ENCODE data around the gene POLR2I.

DNA sequence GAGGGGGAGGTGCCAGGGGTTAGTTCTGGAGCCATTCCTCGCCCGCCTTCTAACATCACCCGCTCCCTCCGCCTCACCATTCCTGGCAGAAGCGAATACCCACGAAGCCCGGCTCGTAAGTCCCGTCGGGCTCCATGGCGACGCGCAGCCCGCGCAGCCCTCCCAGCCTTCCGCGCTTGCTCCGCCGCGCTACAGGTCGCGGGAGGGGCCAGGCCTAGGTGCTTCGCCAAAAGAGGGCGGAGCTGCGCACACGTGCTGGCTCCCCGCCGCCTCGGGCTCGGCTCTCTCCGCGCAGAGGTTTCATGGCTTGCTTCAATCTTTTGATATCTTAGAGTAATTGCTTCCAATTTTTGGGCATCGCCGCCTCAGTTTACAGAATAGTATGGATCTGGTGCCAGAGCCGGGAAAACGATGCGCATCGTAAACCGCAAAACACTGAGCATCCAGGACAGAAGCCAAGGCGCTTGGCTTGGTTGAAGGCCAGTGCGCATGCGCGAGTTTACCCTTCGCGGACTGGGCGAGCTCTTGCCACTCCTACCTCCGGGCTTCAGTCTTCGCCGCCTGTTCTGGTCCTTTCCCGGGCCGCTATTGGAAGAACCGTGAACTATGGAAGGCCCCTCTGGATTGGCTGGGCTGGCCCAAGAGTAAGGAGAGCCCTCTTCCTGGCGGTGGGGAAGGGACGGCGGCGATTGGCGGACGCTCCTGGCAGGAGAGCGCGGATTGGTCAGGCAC lies at the start of gene POLR2I:
- TF ChIP-seq, protein P1, sequence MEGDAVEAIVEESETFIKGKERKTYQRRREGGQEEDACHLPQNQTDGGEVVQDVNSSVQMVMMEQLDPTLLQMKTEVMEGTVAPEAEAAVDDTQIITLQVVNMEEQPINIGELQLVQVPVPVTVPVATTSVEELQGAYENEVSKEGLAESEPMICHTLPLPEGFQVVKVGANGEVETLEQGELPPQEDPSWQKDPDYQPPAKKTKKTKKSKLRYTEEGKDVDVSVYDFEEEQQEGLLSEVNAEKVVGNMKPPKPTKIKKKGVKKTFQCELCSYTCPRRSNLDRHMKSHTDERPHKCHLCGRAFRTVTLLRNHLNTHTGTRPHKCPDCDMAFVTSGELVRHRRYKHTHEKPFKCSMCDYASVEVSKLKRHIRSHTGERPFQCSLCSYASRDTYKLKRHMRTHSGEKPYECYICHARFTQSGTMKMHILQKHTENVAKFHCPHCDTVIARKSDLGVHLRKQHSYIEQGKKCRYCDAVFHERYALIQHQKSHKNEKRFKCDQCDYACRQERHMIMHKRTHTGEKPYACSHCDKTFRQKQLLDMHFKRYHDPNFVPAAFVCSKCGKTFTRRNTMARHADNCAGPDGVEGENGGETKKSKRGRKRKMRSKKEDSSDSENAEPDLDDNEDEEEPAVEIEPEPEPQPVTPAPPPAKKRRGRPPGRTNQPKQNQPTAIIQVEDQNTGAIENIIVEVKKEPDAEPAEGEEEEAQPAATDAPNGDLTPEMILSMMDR (IDR thresholded peaks at IDR 0.05) = no peak
- TF ChIP-seq EZH2 (IDR thresholded peaks at IDR 0.05; ENCODE audit: borderline replicate concordance, insufficient read depth, low read depth, low read length, poor library complexity, severe bottlenecking) = no peak
